HepG2 (cell line): ENCODE data around the gene CFAP61. TPM values are rescaled to one million over a fixed set of nuclear protein-coding genes. Genes with fewer than 3 reads are reported as not detected.

Experiments used
- FLYWCH1 ChIP-seq: sonication (generic); formaldehyde crosslinking; IDR thresholded peaks from 2 replicates; pipeline ENCODE4 v1.8.1; 2023; ENCODE audit warnings: mild to moderate bottlenecking, missing genetic modification reagents
- FOXO4 ChIP-seq: sonication (generic); formaldehyde crosslinking; conservative IDR thresholded peaks from 2 replicates; pipeline ENCODE4 v1.8.1; 2023; ENCODE audit warnings: missing genetic modification reagents
- HNRNPLL ChIP-seq: fragments of 200-400 bp; formaldehyde crosslinking; IDR thresholded peaks from 2 replicates; pipeline ENCODE4 v1.6.1; 2017; ENCODE audit warnings: mild to moderate bottlenecking, low read depth, low read length; ENCODE audit not compliant: poor library complexity, severe bottlenecking
- MLX ChIP-seq: IDR thresholded peaks from 2 replicates; pipeline ENCODE4 v1.6.1; 2016
- NBN ChIP-seq: fragments of 450-650 bp; conservative IDR thresholded peaks from 2 replicates; pipeline ENCODE4 v1.6.1; 2017
- ZBTB42 ChIP-seq: sonication (generic); formaldehyde crosslinking; IDR thresholded peaks from 2 replicates; pipeline ENCODE4 v1.5.0; 2020; ENCODE audit warnings: mild to moderate bottlenecking, missing genetic modification reagents
- ZBTB7B ChIP-seq: sonication (generic); formaldehyde crosslinking; IDR thresholded peaks from 2 replicates; pipeline ENCODE4 v1.4.0; 2020; ENCODE audit warnings: missing genetic modification reagents
- ZNF142 ChIP-seq: sonication (generic); formaldehyde crosslinking; IDR thresholded peaks from 2 replicates; pipeline ENCODE4 v1.4.0; 2020; ENCODE audit warnings: missing genetic modification reagents
- ZNF407 ChIP-seq: sonication (generic); formaldehyde crosslinking; IDR thresholded peaks from one replicate; pipeline ENCODE4 v1.5.1; 2020; ENCODE audit warnings: mild to moderate bottlenecking, missing genetic modification reagents; ENCODE audit errors: not compliant biosample characterization
- ZNF501 ChIP-seq: sonication (generic); formaldehyde crosslinking; IDR thresholded peaks from 2 replicates; pipeline ENCODE4 v1.5.1; 2020; ENCODE audit warnings: mild to moderate bottlenecking, moderate library complexity, missing genetic modification reagents
- polyA plus RNA-seq, 8 experiments: library from polyadenylated mRNA; depleted of rRNA in 3 of 8; stranded (reverse) in 7 of 8; unstranded in 1 of 8; fragments of >200 nt; fragmentation: Illumina TruSeq in 4 of 8; extraction: Trizol in 4 of 8; gene quantifications; 2 replicates each; pipeline versions ENCODE4 v1.2.1 to v1.2.3, GENCODE V29; 2011 to 2016; ENCODE audit warnings: low read depth in 4 of 8, missing spikeins in 1 of 8, mixed read lengths in 1 of 8; ENCODE audit not compliant: insufficient read depth in 1 of 8
- total RNA-seq, 5 experiments: library from RNA; depleted of rRNA; stranded (reverse); fragments of >200 nt; fragmentation: Illumina TruSeq; extraction: Trizol; gene quantifications; 2 replicates each; pipeline ENCODE4 v1.2.3, GENCODE V29; 2016; ENCODE audit warnings: low read depth in 1 of 5

Gene CFAP61
- total and polyA plus RNA-seq, 2 of the 13 experiments (the other 11 are each of a cell fraction or from before 2014, with no cell fraction given) = 0.27 TPM; not detected in 1

- TF ChIP-seq ZNF142 (CRISPR knock-in tag) (peak; percentile 93), ZBTB7B (CRISPR knock-in tag) (peak; percentile 95), MLX (CRISPR knock-in tag) (peak; percentile 41; the same call in 1 of the 2 replicates), ZNF501 (CRISPR knock-in tag) (peak; percentile 99), FLYWCH1 (no peak), ZBTB42 (CRISPR knock-in tag) (peak; percentile 96), NBN (no peak), FOXO4 (CRISPR knock-in tag) (peak; percentile 76; the same call in 1 of the 2 replicates), ZNF407 (peak; percentile 92), HNRNPLL (peak; percentile 74)
These were observed 35.1 kb upstream of the CFAP61 start, which contains the start of gene NAA20 (continued) for GRCh38 chr20:20017001-20017843.
